GM18498 (cell line): ENCODE data around the gene KLK4.
"Not testable (repeated sequence)": the region's sequence is repeated elsewhere in the genome, so short reads cannot be mapped to it uniquely, and the experiment has no call there.

Source experiments
- ATAC-seq: cut with Tn5 transposase; IDR thresholded peaks from one replicate; pipeline ENCODE4 v1.9.1; 2021; ENCODE audit warnings: mild to moderate bottlenecking, moderate library complexity; ENCODE audit not compliant: unreplicated experiment

KLK4 gene

GRCh38 chr19:50916069-50916468 lies 4.9 kb upstream of the KLK4 start:
- ATAC-seq: no peak

DNA sequence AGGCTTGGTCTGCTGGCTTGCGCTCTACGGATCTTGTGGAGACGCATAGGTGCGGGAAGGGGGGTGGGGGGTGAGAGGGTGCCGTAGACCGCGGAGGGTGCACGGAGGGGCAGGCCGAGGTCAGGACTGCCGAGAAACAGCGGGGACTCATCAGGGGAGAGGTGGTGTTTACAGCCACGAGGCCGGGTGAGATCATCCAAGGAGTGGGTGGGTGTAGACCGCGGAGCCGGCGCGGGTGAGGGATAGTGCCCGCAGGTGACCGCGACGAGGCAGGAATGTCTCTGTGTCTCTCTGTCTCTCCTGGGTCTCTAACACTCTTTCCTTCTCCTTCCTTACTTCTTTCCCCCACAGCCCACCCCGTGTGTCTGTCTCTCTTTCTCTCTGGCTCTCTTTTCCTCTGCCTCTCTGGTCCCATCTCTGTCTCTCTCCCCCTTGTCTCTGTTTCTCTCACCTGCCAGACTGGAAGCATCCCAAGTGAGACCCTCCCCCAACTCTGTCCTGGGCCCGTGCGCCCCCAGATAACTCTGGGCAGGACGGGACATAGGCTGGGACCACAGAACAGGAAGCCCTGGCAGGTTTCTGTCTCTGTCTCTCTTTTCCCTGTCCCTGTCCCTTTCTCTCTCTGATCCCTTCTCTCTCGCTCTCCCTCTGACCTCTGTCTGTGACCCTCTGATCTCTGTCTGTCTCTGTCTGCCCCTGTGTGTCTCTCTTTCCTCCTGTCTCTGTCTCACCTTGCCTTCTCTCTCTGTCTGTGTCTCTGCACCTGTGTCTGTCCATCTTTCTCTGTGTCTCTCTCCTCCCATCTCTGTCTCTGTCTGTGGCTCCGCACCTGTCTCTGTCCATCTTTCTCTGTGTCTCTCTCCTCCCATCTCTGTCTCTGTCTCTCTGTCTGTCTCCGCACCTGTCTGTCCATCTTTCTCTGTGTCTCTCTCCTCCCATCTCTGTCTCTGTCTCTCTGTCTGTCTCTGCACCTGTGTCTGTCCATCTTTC lies 1.8 kb upstream of the KLK4 start:
- ATAC-seq: no peak

GRCh38 chr19:50912102-50912599 lies 956 bp upstream of the KLK4 start:
- no peak for ATAC-seq

DNA sequence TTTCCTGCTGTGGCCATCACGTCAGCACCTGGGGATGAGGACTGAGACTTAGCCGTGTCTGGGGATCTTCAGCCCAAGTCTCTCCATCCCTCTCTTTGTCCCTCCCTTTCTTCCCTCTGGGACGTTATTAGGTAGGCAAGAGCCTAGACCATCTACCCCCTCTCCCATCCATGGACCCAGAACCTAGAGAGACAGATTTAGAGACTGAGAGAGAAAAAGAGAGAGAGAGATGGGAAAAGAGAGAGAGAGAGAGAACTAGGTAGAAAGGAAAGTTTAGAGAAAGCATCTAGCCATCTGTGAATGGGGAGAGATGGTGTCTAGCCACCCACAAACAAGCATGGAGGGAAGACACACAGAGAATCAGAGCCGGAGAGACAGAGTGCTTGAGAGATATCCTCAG lies 473 bp downstream of the KLK4 start:
- no peak for ATAC-seq

DNA sequence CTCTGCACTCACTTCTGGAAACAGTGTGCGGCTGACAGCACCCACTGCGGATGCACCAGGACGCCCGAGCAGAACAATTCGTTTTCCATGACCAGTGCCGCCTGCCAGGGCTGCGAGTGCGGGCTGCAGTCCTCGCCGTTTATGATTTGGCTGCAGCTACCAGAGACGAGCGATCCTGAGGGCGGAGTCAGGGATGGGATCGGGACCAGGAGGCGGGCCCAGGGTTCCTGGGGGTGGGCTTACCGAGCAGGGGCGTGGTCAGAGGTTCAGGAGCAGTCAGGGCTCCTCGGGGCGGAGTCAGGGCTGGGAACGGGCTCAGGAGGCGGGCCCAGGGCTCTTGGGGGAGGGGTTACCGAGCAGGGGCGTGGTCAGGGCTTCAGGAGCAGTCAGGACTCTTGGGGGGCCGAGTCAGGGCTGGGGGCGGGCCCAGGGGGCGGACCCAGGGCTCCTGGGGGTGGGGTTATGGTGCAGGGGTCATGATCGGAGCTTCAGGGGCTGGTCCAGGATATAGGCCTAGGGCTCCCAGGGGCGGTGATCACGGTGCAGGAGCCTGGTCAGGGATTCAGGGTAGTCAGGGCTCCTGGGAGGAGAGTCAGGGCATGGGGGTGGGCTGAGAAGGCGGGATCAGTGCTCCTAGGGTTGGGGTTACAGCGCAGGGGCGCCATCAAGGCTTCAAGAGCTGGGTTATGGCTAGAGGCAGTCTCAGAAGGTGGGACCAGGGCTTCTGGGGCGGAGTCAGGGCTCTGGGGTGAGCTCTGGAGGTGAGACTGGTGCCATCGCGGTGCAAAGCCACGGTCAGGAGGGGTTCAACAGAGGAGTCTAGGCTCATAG lies 1.7 kb downstream of the KLK4 start:
- ATAC-seq: no peak

DNA sequence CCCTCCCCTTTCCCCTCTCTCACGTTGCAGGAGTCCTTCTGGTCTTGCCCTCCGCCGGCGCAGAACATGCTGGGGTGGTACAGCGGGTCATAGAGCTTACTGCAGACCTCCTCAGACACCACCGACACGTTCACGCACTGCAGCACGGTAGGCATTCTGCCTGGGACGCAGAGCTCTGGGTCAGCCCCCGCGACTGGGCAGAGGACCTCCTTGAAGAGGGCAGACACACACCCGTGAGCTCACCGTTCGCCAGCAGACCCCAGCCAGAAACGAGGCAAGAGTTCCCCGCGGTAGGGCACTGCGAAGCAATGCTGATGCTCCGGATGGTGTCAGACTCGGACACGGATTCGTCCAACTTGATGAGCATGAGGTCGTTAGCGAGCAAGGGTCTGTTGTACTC lies 2.9 kb downstream of the KLK4 start:
- ATAC-seq: no peak

- no peak for ATAC-seq
Observed at GRCh38 chr19:50906217-50906616, 5.0 kb downstream of the KLK4 start.

DNA sequence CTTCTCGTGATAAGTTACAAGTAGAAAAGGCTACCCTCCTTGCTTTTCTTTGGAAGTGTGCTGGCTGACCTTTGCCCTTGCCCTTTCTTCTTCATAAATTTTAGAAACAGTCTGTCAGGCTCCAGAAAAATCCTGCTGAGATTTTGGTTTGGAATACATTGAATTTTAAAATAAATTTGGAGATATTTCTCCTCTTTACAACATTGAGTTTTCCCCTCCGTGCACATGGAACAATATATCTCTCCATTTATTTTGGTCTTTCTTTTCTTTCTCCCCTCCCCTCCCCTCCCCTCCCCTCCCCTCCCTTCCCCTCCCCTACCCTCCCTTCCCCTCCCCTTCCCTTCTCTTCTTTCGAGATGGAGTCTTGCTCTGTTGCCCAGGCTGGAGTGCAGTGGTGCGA lies 8.6 kb downstream of the KLK4 start:
- no peak for ATAC-seq

DNA sequence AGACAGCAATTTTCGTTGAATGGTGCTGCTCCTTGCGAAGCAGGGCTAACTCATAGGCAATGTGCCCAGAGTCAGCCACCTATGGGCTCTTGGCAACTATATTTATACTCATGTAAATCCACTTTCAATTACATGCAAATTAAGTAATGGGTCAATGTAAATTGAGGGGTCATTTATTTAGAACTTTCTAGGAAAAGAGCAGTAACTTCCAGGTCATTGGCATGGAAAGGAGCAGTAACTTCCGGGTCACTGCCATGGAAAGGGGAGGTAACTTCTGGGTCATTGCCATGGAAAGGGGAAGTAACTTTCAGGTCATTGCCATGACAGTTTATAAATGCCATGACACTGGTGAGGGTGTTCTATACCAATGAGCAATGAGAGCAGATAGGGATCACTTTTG lies 11.6 kb downstream of the KLK4 start:
- ATAC-seq: no peak

- ATAC-seq: no peak
Observed at GRCh38 chr19:50898018-50898417, 13.2 kb downstream of the KLK4 start.

GRCh38 chr19:50897612-50898011 lies 13.6 kb downstream of the KLK4 start:
- ATAC-seq: peak; percentile 2

DNA sequence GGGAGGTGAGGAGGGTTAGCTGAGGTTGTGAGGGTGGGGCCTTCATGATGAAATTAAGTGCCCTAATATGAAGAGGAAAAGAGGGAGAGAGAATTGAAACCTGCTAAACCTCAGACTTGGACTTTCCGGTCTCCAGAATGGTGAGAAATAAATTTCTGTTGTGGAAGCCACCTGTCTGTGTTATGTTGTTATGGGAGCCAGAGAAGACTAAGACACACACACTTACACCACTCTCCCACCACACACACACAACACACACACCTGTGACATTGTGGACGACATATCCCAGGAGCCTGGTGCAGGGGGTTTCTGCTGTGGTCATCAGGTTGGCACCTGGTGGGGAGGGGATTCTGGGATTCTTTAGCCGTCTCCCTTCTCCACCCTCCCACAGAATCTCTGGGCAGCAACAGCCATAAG lies 14.0 kb downstream of the KLK4 start:
- peak; percentile 37 for ATAC-seq

- peak; percentile 85 for ATAC-seq
Observed at GRCh38 chr19:50896591-50897190, 14.5 kb downstream of the KLK4 start.

- not testable (repeated sequence) for ATAC-seq
Observed at GRCh38 chr19:50896089-50896590, 15.1 kb downstream of the KLK4 start.

DNA sequence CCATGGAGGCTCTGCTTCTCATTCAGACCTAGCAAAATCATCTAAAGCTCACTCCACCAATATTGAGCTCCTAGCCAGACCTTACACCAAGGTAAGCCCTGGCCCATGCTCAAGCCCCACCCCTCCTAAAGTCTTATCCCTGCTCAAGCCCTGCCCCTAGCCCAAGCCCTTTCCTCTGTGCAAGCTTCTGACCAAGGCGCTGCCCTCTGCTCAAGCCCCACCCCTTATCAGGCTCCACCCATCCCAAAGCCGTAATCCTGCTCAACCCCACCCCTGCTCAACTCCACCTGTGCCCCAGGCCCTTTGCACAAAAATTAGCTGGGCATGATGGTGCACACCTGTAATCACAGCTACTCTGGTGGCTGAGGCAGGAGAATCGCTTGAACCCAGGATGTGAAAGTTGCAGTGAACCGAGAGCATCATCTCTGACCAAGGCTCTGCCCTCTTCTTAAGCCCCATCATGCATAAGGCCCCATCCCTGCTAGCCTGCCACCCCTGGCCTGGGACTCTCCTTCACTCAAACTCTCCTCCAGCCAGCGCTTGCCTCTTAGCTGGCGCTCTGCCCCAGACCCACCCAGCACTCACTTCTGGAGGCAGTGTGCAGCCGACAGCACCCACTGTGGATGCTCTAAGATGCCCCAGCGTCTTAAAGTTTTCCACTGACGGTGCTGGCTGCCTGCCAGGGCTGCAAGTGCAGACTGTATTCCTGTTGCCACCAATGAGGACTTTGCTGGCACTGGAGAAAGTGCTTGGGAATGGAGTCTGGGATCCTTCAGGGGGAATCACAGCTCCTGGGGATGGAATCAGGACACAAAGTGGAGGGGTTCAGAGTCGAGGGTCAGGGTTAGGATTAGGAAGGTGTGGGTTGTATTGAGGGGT lies 16.5 kb downstream of the KLK4 start:
- no peak for ATAC-seq

- ATAC-seq: no peak
Observed at GRCh38 chr19:50893047-50893736, 18.0 kb downstream of the KLK4 start.

- ATAC-seq: no peak
Observed at GRCh38 chr19:50891253-50891625, 20.0 kb downstream of the KLK4 start.

DNA sequence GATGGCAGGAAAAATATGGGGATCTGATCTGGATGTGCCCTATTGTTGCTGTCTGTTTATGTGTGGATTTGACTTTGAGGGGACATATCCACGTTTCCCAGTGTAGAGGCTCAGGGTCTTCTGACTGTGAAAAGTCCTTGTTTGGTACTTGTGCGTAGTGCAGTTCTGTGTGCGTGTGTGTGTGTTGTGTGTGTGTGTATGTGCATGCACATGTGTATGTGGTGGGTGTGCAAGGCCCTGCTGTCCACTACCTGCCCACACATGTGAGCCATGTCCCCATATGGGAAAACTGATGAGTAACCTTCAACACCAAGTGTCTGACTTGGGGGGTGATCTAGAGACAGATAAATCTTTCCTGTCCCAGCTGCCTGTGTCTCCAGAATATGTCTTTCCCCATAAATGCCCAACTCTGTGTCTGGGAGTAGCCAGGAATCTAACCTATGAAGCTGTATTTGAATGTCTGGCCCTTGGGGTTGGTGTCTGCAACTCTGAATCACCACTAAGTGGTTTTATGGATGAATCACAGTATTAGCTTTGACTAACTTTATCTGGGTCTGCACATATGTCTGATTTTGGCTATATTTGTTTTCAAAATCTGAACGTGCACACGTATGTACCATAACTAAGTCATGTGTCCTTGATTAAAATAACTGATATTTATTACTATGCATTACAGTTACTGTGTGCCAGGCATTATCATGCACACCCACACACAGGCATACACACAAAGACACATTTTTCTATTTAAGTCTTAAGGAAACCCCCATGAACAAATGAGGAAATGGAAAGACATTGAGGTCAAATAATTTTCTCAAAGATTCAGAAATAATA lies 20.6 kb downstream of the KLK4 start:
- no peak for ATAC-seq

DNA sequence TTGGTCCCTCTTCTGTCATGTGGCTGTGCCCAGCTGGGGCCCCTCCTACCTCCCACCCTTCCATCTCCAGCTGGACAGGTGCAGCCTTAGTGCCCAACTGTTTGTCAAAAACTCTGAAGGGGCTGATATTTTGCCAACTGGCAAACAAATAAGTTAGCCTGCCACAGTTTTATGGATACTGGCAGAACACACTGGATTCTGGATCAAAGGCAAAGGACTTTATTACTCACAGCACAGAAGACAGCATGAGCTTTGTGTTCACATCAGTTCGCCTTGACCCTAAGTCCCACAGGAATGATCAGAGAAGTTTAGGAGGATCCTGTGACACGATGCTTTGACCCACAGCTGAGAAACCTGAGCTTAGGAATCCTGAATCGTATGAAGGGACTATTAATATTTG lies 21.6 kb downstream of the KLK4 start:
- no peak for ATAC-seq
